IMR-90 (cell line): ENCODE data around the gene SIGLEC9. TPM values are rescaled to one million over a fixed set of nuclear protein-coding genes. Genes with fewer than 3 reads are reported as not detected.

Source experiments
- ATAC-seq: fragments of 200-7000 bp; cut with Tn5 transposase; 2 replicates; pipeline ENCODE4 v1.9.1; 2020; ENCODE audit warnings: low read depth, mild to moderate bottlenecking, moderate library complexity
- BruUV-seq: library from RNA; stranded (reverse); fragments of 400-500 nt; replicated peaks from 2 replicates; lab custom pipeline; 2021; lab: Mats Ljungman, UMichigan
- CTCF ChIA-PET: fragments of 300-600 bp; formaldehyde crosslinking; extraction: SDS; loops from one replicate; lab custom pipeline; 2021; ENCODE audit warnings: antibody characterized with exemption; lab: Yijun Ruan, JAX
- POLR2A ChIA-PET: fragments of 300-600 bp; sonication (Branson Sonifier 250); formaldehyde crosslinking; loops from one replicate; lab custom pipeline; 2022; ENCODE audit warnings: antibody characterized with exemption; ENCODE audit not compliant: unreplicated experiment; lab: Charles Lee
- DNase-seq: peaks from one replicate; pipeline ENCODE4 v3.0.0; 2013
- H2AFZ ChIP-seq: replicated peaks from 2 replicates; pipeline ENCODE3; 2013; ENCODE audit warnings: low read length, mild to moderate bottlenecking; ENCODE audit not compliant: poor library complexity
- H2AK5ac ChIP-seq: 2 replicates; pipeline ENCODE4 v1.6.1; 2013; ENCODE audit warnings: low read depth, low read length, inconsistent platforms
- H2AK9ac ChIP-seq: replicated peaks from 2 replicates; pipeline ENCODE3; 2013; ENCODE audit warnings: mild to moderate bottlenecking, low read depth, low read length, moderate library complexity; ENCODE audit not compliant: poor library complexity
- H2BK120ac ChIP-seq: 2 replicates; pipeline ENCODE4 v1.6.1; 2013; ENCODE audit warnings: low read depth, low read length, inconsistent platforms
- H2BK15ac ChIP-seq: 3 replicates; pipeline ENCODE4 v1.6.1; 2013; ENCODE audit warnings: low read depth, low read length, inconsistent platforms
- H2BK20ac ChIP-seq: 2 replicates; pipeline ENCODE4 v1.6.1; 2013; ENCODE audit warnings: low read depth, mild to moderate bottlenecking, inconsistent platforms, low read length, moderate library complexity
- H2BK5ac ChIP-seq: 2 replicates; pipeline ENCODE4 v1.6.1; 2013; ENCODE audit warnings: mild to moderate bottlenecking, low read depth, low read length, inconsistent platforms; ENCODE audit not compliant: poor library complexity, severe bottlenecking
- H3K14ac ChIP-seq: replicated peaks from 2 replicates; pipeline ENCODE4 v1.6.1; 2013; ENCODE audit warnings: low read depth, low read length, inconsistent platforms
- H3K18ac ChIP-seq: 2 replicates; pipeline ENCODE4 v1.6.1; 2013; ENCODE audit warnings: low read depth, low read length, control low read depth
- H3K23ac ChIP-seq: 2 replicates; pipeline ENCODE4 v1.6.1; 2013; ENCODE audit warnings: low read depth, low read length, inconsistent platforms
- H3K27ac ChIP-seq: 2 replicates; pipeline ENCODE4 v1.5.1; 2013; ENCODE audit warnings: mild to moderate bottlenecking, control low read depth, low read length; ENCODE audit not compliant: insufficient read depth
- H3K27me3 ChIP-seq: 2 replicates; pipeline ENCODE4 v1.6.1; 2013; ENCODE audit warnings: low read length; ENCODE audit not compliant: control insufficient read depth, insufficient read depth
- H3K36me3 ChIP-seq: 2 replicates; pipeline ENCODE4 v1.6.1; 2013; ENCODE audit warnings: low read length, mixed read lengths; ENCODE audit not compliant: control insufficient read depth, insufficient read depth
- H3K4ac ChIP-seq: 2 replicates; pipeline ENCODE4 v1.6.1; 2013; ENCODE audit warnings: low read depth, low read length, inconsistent platforms
- H3K4me1 ChIP-seq: 2 replicates; pipeline ENCODE4 v1.6.1; 2013; ENCODE audit warnings: low read length, mixed read lengths; ENCODE audit not compliant: control insufficient read depth, insufficient read depth
- H3K4me2 ChIP-seq: 2 replicates; pipeline ENCODE4 v1.6.1; 2013; ENCODE audit warnings: low read depth, mild to moderate bottlenecking, control low read depth, low read length, moderate library complexity
- H3K4me3 ChIP-seq: 2 replicates; pipeline ENCODE4 v1.5.1; 2013; ENCODE audit warnings: low read depth, mild to moderate bottlenecking, control low read depth, low read length, moderate library complexity; ENCODE audit not compliant: insufficient read depth
- H3K56ac ChIP-seq: 2 replicates; pipeline ENCODE4 v1.6.1; 2013; ENCODE audit warnings: low read length, inconsistent platforms; ENCODE audit not compliant: insufficient read depth; ENCODE audit errors: extremely low read depth
- H3K79me1 ChIP-seq, 2 experiments: 2 replicates each; pipeline ENCODE4 v1.6.1; 2013; ENCODE audit warnings: low read length in 2 of 2, inconsistent platforms in 1 of 2, low read depth in 1 of 2
- H3K9ac ChIP-seq: 2 replicates; pipeline ENCODE4 v1.6.1; 2013; ENCODE audit warnings: low read depth, low read length, control low read depth
- H3K9me1 ChIP-seq: 2 replicates; pipeline ENCODE4 v1.6.1; 2013; ENCODE audit warnings: low read length, inconsistent platforms; ENCODE audit not compliant: insufficient read depth
- H3K9me3 ChIP-seq: 2 replicates; pipeline ENCODE4 v1.6.1; 2013; ENCODE audit warnings: low read length; ENCODE audit not compliant: control insufficient read depth, insufficient read depth
- H4K20me1 ChIP-seq: 2 replicates; pipeline ENCODE4 v1.6.1; 2013; ENCODE audit warnings: low read length, inconsistent platforms; ENCODE audit not compliant: insufficient read depth
- H4K5ac ChIP-seq: 2 replicates; pipeline ENCODE4 v1.6.1; 2013; ENCODE audit warnings: mild to moderate bottlenecking, low read depth, low read length, control low read depth
- H4K8ac ChIP-seq, 2 experiments: 2 replicates each; pipeline ENCODE4 v1.6.1; 2013; ENCODE audit warnings: low read depth in 2 of 2, low read length in 2 of 2, control low read depth in 1 of 2, inconsistent platforms in 1 of 2
- H4K91ac ChIP-seq: 2 replicates; pipeline ENCODE4 v1.6.1; 2013; ENCODE audit warnings: low read depth, low read length, inconsistent platforms; ENCODE audit not compliant: insufficient read depth
- CEBPB ChIP-seq: IDR thresholded peaks from 2 replicates; pipeline ENCODE4 v1.6.1; 2012; ENCODE audit warnings: low read depth, low read length, improper control_type of control experiment
- CHD1 ChIP-seq: IDR thresholded peaks from 2 replicates; pipeline ENCODE4 v1.6.1; 2012; ENCODE audit warnings: low read depth, low read length, improper control_type of control experiment
- MXI1 ChIP-seq: IDR thresholded peaks from 2 replicates; pipeline ENCODE4 v1.6.1; 2012; ENCODE audit warnings: low read depth, mild to moderate bottlenecking, low read length, moderate library complexity, borderline replicate concordance
- RCOR1 ChIP-seq: IDR thresholded peaks from 2 replicates; pipeline ENCODE4 v1.6.1; 2012; ENCODE audit warnings: mild to moderate bottlenecking, low read length, improper control_type of control experiment; ENCODE audit not compliant: insufficient replicate concordance
- SMC3 ChIP-seq: fragments of 150-350 bp; IDR thresholded peaks from 2 replicates; pipeline ENCODE4 v1.6.1; 2016; ENCODE audit warnings: low read depth, mild to moderate bottlenecking, antibody characterized with exemption, low read length, moderate library complexity
- WGBS, 2 experiments: methylation state at CpG; one replicate each; pipeline versions ENCODE4 v1.1.5 to v1.1.7; 2013; ENCODE audit warnings: missing lambda C conversion rate in 2 of 2; ENCODE audit not compliant: insufficient read length in 1 of 2; ENCODE audit errors: extremely low coverage in 2 of 2; 5-methylcytosine and 5-hydroxymethylcytosine counted together
- dilution Hi-C: fragments of 300-500 bp; cut with HindIII; formaldehyde crosslinking; loops from one replicate; pipeline ENCODE4 v1.14.3; 2018; ENCODE audit warnings: low sequenced_read_pairs; ENCODE audit not compliant: unreplicated experiment
- in situ Hi-C: fragments of 300-500 bp; cut with MboI; formaldehyde crosslinking; loops from 3 replicates; pipeline ENCODE4 v1.14.3; 2019; ENCODE audit warnings: low sequenced_read_pairs, inconsistent platforms, mixed read lengths
- intact Hi-C: fragments of 100-400 bp; cut with micrococcal nuclease; formaldehyde crosslinking; loops from 2 replicates; pipeline ENCODE4 v1.10.0; 2022
- polyA plus RNA-seq, 3 experiments: library from polyadenylated mRNA; depleted of rRNA; stranded (reverse); fragments of >200 nt; gene quantifications; 2 replicates each; pipeline ENCODE4 v1.2.3, GENCODE V29; 2012; ENCODE audit warnings: low replicate concordance in 1 of 3
- total RNA-seq: library from RNA; depleted of rRNA; stranded (reverse); fragments of >200 nt; gene quantifications from 2 replicates; pipeline ENCODE4 v1.2.3, GENCODE V29; 2012
- TF ChIP-seq, protein P1 (sequence below): fragments of 150-350 bp; IDR thresholded peaks from 2 replicates; pipeline ENCODE4 v1.6.1; 2016; ENCODE audit warnings: low read depth, mild to moderate bottlenecking, low read length, moderate library complexity, borderline replicate concordance

The SIGLEC9 gene
- total and polyA plus RNA-seq, 2 of the 4 experiments (the other 2 are of a cell fraction) = 0.03 TPM; not detected in 1

- Histone ChIP-seq H4K5ac (no peak overlapping the region), H2BK120ac (no peak overlapping the region), H4K91ac (no peak overlapping the region), H2BK5ac (no peak overlapping the region), H2BK20ac (no peak overlapping the region), H3K18ac (no peak overlapping the region), H3K79me1 (no peaks in the 10 kb centered on the region), H3K4me1 (no peaks in the 10 kb centered on the region), H3K4ac (no peak overlapping the region), H3K9me3 (no peaks in the 10 kb centered on the region), H2BK15ac (no peak overlapping the region), H3K36me3 (no peaks in the 10 kb centered on the region), H3K23ac (no peak overlapping the region), H3K4me3 (no peak overlapping the region), H2AFZ (no peak overlapping the region), H3K9ac (no peak overlapping the region), H2AK9ac (no peak overlapping the region), H2AK5ac (no peak overlapping the region), H3K14ac (no peak overlapping the region), H3K27me3 (peaks cover 7% of the 10 kb centered on the region), H3K56ac (no peak overlapping the region), H4K8ac (no peak overlapping the region), H4K20me1 (no peaks in the 10 kb centered on the region), H3K9me1 (no peaks in the 10 kb centered on the region), H3K4me2 (no peak overlapping the region), H3K27ac (no peak overlapping the region)
- BruUV-seq = no TSS peak
- intact Hi-C loops (no loop called here), dilution Hi-C loops (no loop called here), in situ Hi-C loops (no loop called here)
- ChIA-PET CTCF (no interaction called here), POLR2A (no interaction called here)
- DNase-seq = no peak
- WGBS, 2 experiments = no CpG with 5 or more reads among the region's 6 CpGs
- no peak for ATAC-seq
- TF ChIP-seq SMC3 (no peak), CEBPB (no peak), RCOR1 (no peak), CHD1 (no peak), MXI1 (no peak)
- TF ChIP-seq, protein P1, sequence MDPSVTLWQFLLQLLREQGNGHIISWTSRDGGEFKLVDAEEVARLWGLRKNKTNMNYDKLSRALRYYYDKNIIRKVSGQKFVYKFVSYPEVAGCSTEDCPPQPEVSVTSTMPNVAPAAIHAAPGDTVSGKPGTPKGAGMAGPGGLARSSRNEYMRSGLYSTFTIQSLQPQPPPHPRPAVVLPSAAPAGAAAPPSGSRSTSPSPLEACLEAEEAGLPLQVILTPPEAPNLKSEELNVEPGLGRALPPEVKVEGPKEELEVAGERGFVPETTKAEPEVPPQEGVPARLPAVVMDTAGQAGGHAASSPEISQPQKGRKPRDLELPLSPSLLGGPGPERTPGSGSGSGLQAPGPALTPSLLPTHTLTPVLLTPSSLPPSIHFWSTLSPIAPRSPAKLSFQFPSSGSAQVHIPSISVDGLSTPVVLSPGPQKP = no peak
Measured at GRCh38 chr19:51140441-51140840, 15.7 kb downstream of the SIGLEC9 start.
